ENCODE results near the gene WWC2.
A peak's percentile ranks its signal among the peaks of the same experiment; 100 is the strongest.

WWC2 gene

DNA sequence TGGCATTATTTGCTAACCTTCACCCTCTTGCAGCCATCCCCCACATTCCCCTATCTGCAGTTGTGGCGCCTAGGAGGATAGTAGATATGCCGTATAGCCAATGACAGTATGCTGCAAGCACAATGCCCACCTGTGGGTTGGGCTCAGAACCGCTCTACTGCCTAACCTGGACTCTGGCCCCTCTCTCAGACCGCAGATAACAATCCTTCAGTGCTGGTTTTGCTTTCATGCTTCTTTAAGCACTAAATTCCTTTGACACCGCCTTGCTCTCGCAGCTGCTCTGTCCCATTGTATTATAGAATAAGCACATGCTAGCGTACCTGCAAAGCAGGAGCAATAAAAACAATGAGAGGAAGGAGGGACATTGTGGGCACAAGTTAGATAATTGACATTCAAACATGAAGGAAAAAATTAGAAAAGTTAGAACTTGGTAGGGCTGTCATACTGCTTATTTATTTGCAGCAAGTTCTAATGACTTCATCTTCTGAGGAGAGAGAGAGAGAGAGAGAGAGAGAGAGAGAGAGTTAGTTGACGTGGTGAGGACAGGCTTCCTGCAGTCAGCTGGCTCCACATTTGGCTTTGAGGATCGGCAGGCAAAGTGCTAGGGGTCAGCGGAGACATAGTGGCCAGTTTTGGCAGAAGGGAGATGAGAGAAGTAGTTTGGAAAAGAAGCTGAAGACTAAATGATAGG, 55.8 kb downstream of the WWC2 start:
- DNase-seq (ENCODE audit: low read depth) = no peak
- TF ChIP-seq, protein P1, sequence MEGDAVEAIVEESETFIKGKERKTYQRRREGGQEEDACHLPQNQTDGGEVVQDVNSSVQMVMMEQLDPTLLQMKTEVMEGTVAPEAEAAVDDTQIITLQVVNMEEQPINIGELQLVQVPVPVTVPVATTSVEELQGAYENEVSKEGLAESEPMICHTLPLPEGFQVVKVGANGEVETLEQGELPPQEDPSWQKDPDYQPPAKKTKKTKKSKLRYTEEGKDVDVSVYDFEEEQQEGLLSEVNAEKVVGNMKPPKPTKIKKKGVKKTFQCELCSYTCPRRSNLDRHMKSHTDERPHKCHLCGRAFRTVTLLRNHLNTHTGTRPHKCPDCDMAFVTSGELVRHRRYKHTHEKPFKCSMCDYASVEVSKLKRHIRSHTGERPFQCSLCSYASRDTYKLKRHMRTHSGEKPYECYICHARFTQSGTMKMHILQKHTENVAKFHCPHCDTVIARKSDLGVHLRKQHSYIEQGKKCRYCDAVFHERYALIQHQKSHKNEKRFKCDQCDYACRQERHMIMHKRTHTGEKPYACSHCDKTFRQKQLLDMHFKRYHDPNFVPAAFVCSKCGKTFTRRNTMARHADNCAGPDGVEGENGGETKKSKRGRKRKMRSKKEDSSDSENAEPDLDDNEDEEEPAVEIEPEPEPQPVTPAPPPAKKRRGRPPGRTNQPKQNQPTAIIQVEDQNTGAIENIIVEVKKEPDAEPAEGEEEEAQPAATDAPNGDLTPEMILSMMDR (conservative IDR thresholded peaks at IDR 0.05; ENCODE audit: low read length) = no peak
- no peak overlapping the region for H3K4me3 ChIP-seq (ENCODE audit: low read length)

DNA sequence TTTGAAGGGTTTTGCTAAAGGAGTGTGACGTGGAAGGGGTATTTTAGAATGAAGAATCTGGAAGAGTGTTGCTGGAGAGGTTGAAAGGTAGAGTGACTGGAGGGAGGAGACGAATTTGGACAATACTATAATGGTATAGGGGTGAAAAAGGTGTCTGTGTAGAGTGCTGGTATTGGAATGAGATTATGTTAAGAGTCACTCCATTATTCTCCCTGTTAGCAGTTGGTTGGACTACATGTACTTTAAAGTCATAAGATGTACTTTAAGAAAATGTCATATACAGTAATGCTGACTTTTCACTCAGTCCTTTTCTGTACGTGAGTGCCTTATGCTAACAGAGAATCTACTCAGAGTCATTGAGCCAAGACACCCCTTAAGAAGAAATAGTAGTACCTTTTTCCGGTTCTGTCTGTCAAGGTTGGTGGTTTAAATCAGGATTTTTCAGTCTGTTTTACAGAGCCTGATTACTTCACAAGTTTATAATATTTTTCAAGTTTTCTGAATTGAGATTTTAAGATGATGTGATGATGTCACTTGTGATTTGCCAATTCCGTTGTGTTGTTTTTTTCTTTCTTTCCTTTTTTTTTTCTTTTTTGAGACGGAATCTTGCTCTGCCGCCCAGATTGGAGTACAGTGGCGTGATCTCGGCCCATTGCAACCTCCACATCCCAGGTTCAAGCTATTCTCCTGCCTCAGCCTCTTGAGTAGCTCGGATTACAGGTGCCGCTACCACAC, 56.6 kb downstream of the WWC2 start:
- DNase-seq (ENCODE audit: low read depth) = no peak
- TF ChIP-seq, protein P1 (conservative IDR thresholded peaks at IDR 0.05; ENCODE audit: low read length) = no peak
- no peak overlapping the region for H3K4me3 ChIP-seq (ENCODE audit: low read length)

DNA sequence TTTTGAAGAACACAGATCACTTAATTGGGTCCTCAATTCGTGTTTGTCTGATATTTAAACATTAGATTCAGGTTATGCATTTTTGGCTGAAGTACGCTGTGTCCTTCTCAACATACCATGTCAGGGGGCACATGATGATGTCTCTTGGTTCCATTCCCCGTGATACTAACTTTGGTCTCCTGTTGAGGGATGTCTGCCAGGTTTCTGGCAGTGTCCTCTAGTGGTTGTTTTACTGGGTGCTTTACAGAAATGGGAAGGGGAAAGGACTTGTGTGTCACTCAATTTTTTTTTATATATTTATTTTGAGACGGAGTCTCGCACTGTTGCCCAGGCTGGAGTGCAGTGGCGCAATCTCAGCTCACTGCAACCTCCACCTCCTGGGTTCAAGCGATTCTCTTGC, 58.2 kb downstream of the WWC2 start:
- H3K4me3 ChIP-seq (ENCODE audit: low read length) = no peak overlapping the region
- TF ChIP-seq, protein P1 (conservative IDR thresholded peaks at IDR 0.05; ENCODE audit: low read length) = no peak
- no peak for DNase-seq (ENCODE audit: low read depth)

DNA sequence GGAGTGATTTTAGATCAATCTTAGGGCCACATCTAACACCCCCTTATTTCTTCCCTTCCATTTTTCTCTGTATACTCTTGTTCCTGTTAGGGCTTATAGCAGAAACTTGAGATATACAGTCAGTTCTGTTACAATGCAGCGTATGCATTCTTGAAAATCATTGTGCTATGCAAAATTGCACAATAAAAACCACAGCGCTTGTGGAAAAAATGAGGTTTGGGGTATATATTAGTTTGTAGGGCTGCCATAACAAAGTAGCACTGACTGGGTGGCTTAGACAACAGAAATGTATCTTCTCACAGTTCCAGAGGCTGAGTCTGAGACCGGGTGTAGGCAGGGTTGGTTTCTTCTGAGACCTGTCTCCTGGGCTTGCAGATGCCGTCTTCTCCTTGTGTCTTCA, 59.0 kb downstream of the WWC2 start:
- TF ChIP-seq, protein P1 (conservative IDR thresholded peaks at IDR 0.05; ENCODE audit: low read length) = no peak
- H3K4me3 ChIP-seq (ENCODE audit: low read length) = no peak overlapping the region
- peak; percentile 43 for DNase-seq (ENCODE audit: low read depth)

DNA sequence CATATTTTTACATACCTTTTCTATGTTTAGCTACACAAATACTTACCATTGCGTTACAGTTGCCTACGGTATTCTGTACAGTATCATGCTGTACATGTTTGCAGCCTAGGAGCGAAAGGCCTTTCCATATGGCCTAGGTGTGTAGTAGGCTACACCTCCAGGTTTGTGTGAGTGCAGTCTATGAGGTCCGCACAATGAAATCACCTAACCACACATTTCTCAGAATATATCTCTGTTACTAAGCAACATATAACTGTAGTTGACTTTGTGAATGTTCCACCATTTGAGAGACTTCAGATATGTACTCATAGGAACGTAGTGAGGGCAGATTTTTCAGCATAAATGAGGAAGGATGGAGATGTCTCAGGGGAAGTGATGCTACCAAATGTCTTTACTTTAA, 62.6 kb downstream of the WWC2 start:
- TF ChIP-seq, protein P1 (conservative IDR thresholded peaks at IDR 0.05; ENCODE audit: low read length) = no peak
- DNase-seq (ENCODE audit: low read depth) = no peak
- no peak overlapping the region for H3K4me3 ChIP-seq (ENCODE audit: low read length)

DNA sequence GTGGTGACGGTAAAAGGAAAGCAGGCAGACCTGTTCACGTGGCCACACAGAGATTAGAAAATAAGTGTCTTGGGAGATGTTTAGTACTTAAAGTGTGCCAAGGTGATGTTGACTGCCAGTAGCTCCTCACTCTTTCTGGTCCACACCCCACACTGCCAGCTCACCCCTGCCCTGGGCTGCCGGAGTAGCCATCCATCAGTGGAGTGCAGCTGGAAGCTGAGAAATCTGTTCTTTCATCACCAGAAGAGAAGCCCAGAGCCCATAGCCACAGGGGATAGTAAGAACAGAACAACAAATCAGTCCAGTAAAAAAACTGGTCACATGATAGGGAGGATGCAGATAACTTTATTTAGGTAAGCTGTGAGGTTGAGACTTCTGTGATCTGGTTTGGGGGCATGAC, 64.1 kb downstream of the WWC2 start:
- no peak for DNase-seq (ENCODE audit: low read depth)
- no peak overlapping the region for H3K4me3 ChIP-seq (ENCODE audit: low read length)
- TF ChIP-seq, protein P1 (conservative IDR thresholded peaks at IDR 0.05; ENCODE audit: low read length) = no peak

DNA sequence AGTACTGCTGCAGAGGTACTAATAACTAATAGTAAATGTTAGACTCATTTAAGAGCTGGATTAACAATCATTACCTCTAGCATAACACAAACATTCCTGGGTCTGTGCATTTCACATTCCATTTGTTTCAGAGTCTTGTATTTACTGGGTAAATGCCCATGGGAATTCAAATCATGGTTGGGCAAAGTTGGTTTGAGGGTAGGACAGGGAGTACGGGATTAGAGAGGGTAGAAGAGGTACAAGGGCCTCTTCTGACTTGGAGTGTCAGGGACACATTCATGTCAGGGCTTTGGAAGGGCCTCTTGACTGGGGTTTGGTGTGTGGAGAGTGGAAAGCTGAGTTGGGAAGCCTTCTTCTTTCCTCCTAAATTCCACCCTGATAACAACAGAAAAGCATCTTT, 65.9 kb downstream of the WWC2 start:
- DNase-seq (ENCODE audit: low read depth) = peak; percentile 47
- TF ChIP-seq, protein P1 (conservative IDR thresholded peaks at IDR 0.05; ENCODE audit: low read length) = no peak
- H3K4me3 ChIP-seq (ENCODE audit: low read length) = no peak overlapping the region
